HG02852 (cell line): ENCODE results near the gene SNX30.

Experiments used
- ATAC-seq: cut with Tn5 transposase; IDR thresholded peaks from one replicate; pipeline ENCODE4 v1.9.1; 2021; ENCODE audit warnings: mild to moderate bottlenecking, moderate library complexity; ENCODE audit not compliant: unreplicated experiment

Gene SNX30

GRCh38 chr9:112914524-112914923 lies 164.0 kb downstream of the SNX30 start:
- ATAC-seq, result no peak

GRCh38 chr9:112917047-112917986 lies 166.8 kb downstream of the SNX30 start:
- ATAC-seq, result no peak

GRCh38 chr9:112917987-112918362 lies 167.4 kb downstream of the SNX30 start:
- ATAC-seq, result no peak

- ATAC-seq, result no peak
These were observed 171.0 kb downstream of the SNX30 start for GRCh38 chr9:112921549-112921948.
